A172 (cell line): ENCODE results near the gene NAA30. TPM values are rescaled to one million over a fixed set of nuclear protein-coding genes. Genes with fewer than 3 reads are reported as not detected.

Experiments used
- DNase-seq: peaks from one replicate; pipeline ENCODE4 v3.0.0-alpha.2; 2015; ENCODE audit warnings: low spot score
- total RNA-seq: library from RNA; depleted of rRNA; stranded (reverse); fragments of >200 nt; shearing (Covaris generic); gene quantifications from 2 replicates; pipeline ENCODE4 v1.2.3, GENCODE V29; 2014

The NAA30 gene
- total RNA-seq, 1 experiment from 2014 or later: 18.8 TPM

GRCh38 chr14:57392830-57393229 lies 2.4 kb downstream of the NAA30 start:
- no peak for DNase-seq

- no peak for DNase-seq
Observed at GRCh38 chr14:57400556-57401494, 10.4 kb downstream of the NAA30 start.

- no peak for DNase-seq
Observed at GRCh38 chr14:57401501-57401900, 11.1 kb downstream of the NAA30 start.

GRCh38 chr14:57402173-57402852 lies 11.9 kb downstream of the NAA30 start:
- DNase-seq: no peak

GRCh38 chr14:57403521-57403864 lies 13.1 kb downstream of the NAA30 start:
- DNase-seq: no peak

GRCh38 chr14:57405562-57405961 lies 15.2 kb downstream of the NAA30 start:
- DNase-seq: no peak

- no peak for DNase-seq
Observed at GRCh38 chr14:57408037-57408436, 17.7 kb downstream of the NAA30 start.

GRCh38 chr14:57408634-57409033 lies 18.2 kb downstream of the NAA30 start:
- DNase-seq: no peak

- no peak for DNase-seq
Observed at GRCh38 chr14:57412341-57412740, 22.0 kb downstream of the NAA30 start.

GRCh38 chr14:57413849-57414248 lies 23.5 kb downstream of the NAA30 start:
- no peak for DNase-seq

- DNase-seq: no peak
Observed at GRCh38 chr14:57417228-57417627, 26.8 kb downstream of the NAA30 start.

GRCh38 chr14:57418999-57419398 lies 28.6 kb downstream of the NAA30 start:
- DNase-seq: no peak

- no peak for DNase-seq
Observed at GRCh38 chr14:57420033-57420432, 29.6 kb downstream of the NAA30 start.

GRCh38 chr14:57420986-57421385 lies 30.6 kb downstream of the NAA30 start:
- DNase-seq: no peak

GRCh38 chr14:57435923-57436322 lies 45.5 kb downstream of the NAA30 start:
- DNase-seq: no peak

GRCh38 chr14:57461777-57462320 lies 71.5 kb downstream of the NAA30 start:
- no peak for DNase-seq

GRCh38 chr14:57462551-57462950 lies 72.2 kb downstream of the NAA30 start:
- DNase-seq: no peak

- peak; percentile 13 for DNase-seq
Observed at GRCh38 chr14:57464008-57464730, 73.8 kb downstream of the NAA30 start.
